ENCODE data around the gene GSN. TPM values are rescaled to one million over a fixed set of nuclear protein-coding genes. Genes with fewer than 3 reads are reported as not detected.
A peak's percentile ranks its signal among the peaks of the same experiment; 100 is the strongest.

The GSN gene
- total and polyA plus RNA-seq, 2 of the 8 experiments (the other 6 are each of a cell fraction or from before 2014, with no cell fraction given), result 52.3 to 94.5 TPM

DNA sequence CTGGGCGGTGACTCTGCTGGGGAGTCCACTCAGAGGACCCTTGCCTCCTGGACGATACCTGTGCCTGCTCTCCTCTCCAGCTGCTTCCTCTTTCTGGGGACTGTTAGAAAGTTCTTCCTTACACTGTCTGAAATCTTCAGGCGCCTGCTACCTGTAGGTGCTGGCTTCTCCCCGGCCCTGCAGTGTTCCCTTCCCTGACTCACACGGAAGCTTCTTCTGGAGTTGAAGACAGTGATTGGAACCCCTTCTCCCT is 562 bp downstream of the GSN start:
- peak overlapping the region in 3 of 4 experiments; percentile 22 to 55 (median 47); a peak in 3 of 7 replicates for H3K9ac ChIP-seq (replicated peaks in 1 of 4; ENCODE audit: extremely low read depth in 1 of 4, low read depth in 3 of 4, low read length in 3 of 4)
- no peaks in the 10 kb centered on the region for H3K9me3 ChIP-seq (ENCODE audit: insufficient read depth in 2 of 2, low read depth in 1 of 2, low read length in 1 of 2)
- H3K79me1 ChIP-seq (ENCODE audit: low read depth, low read length), result no peaks in the 10 kb centered on the region
- H3K4me3 ChIP-seq (ENCODE audit: extremely low read depth in 1 of 4, insufficient read depth in 2 of 4, low read depth in 3 of 4, low read length in 4 of 4), result peak overlapping the region; percentile 63 to 94 (median 72)
- H3K23ac ChIP-seq (ENCODE audit: insufficient read length), result no peak overlapping the region
- H2BK20ac ChIP-seq (ENCODE audit: low read length), result 0 out of 2 replicates have a peak overlapping the region, but pooled peaks have one; percentile 18
- no peak overlapping the region; the same call in 1 of the 2 replicates for H2BK15ac ChIP-seq (ENCODE audit: low read length)
- WGBS, 2 experiments (ENCODE audit: extremely low coverage in 1 of 2, insufficient coverage in 1 of 2, insufficient read length in 1 of 2, insufficient replicate concordance in 2 of 2, low coverage in 1 of 2, low lambda C conversion rate in 2 of 2, missing lambda C conversion rate in 1 of 2), result 8% methylated on average over 5 of the region's 5 CpGs; no CpG with 5 or more reads in 1 of the 2 experiments
- H2BK12ac ChIP-seq (ENCODE audit: low read depth, low read length), result 0 out of 2 replicates have a peak overlapping the region, but pooled peaks have one; percentile 33
- H4K91ac ChIP-seq (replicated peaks; ENCODE audit: insufficient read length, low read length), result no peak overlapping the region
- peak overlapping the region; percentile 91 to 93 for H3K4me2 ChIP-seq (ENCODE audit: insufficient read depth in 1 of 2, low read depth in 2 of 2, low read length in 2 of 2)
- no peak overlapping the region for H2BK120ac ChIP-seq (replicated peaks; ENCODE audit: low read depth, low read length)
- H3K56ac ChIP-seq (replicated peaks; ENCODE audit: insufficient read length, low read depth, low read length), result no peak overlapping the region
- H4K8ac ChIP-seq (ENCODE audit: extremely low read depth, insufficient read depth, low read length), result 0 out of 2 replicates have a peak overlapping the region, but pooled peaks have one; percentile 95
- H3K27ac ChIP-seq (ENCODE audit: low read depth, low read length), result no peak overlapping the region
- no peak for DNase-seq (ENCODE audit: low read depth in 1 of 2, low spot score in 2 of 2)
- no peak overlapping the region for H2AFZ ChIP-seq (ENCODE audit: low read length)
- no peaks in the 10 kb centered on the region for H4K20me1 ChIP-seq (replicated peaks in 1 of 2; ENCODE audit: control insufficient read depth in 1 of 2, insufficient read depth in 2 of 2, low read length in 2 of 2)
- H3K79me2 ChIP-seq (ENCODE audit: control insufficient read depth in 1 of 2, insufficient read depth in 2 of 2, low read length in 2 of 2), result peaks cover 0 to 5% of the 10 kb centered on the region in 2 experiments; a peak in 1 of 4 replicates
- peak overlapping the region; percentile 25 for H3K18ac ChIP-seq (ENCODE audit: extremely low read depth, low read length)
- H3K27me3 ChIP-seq (replicated peaks in 1 of 4; ENCODE audit: control insufficient read depth in 3 of 4, extremely low read depth in 1 of 4, insufficient read depth in 3 of 4, low read length in 3 of 4), result peaks cover 0 to 30% (median 22%) of the 10 kb centered on the region in 4 experiments; a peak in 6 of 7 replicates
- no peak overlapping the region for H3K14ac ChIP-seq (ENCODE audit: insufficient read length)
- H3K4me1 ChIP-seq (replicated peaks in 1 of 4; ENCODE audit: control insufficient read depth in 3 of 4, insufficient read depth in 4 of 4, low read length in 3 of 4), result peaks cover 4 to 31% (median 12%) of the 10 kb centered on the region in 4 experiments
- ChIA-PET POLR2A (ENCODE audit: partially characterized antibody) (interaction anchor here (1.3 to 2.6 kb wide), 5 partner anchors 15 to 55 kb away, joined by 5 to 19 read pairs (median 5); no protein-coding TSS in a partner anchor), CTCF (ENCODE audit: partially characterized antibody) (interaction anchor here (0.8 to 6.1 kb wide), 21 partner anchors 9 to 209 kb away, joined by 3 to 53 read pairs (median 4); no protein-coding TSS in a partner anchor)
- peaks cover 16% of the 10 kb centered on the region for H3K23me2 ChIP-seq (ENCODE audit: low read depth, low read length)
- H2AK5ac ChIP-seq (ENCODE audit: low read depth, low read length), result no peak overlapping the region
- H3K4ac ChIP-seq (replicated peaks; ENCODE audit: insufficient read length, low read depth, low read length), result no peak overlapping the region
- H4K5ac ChIP-seq (ENCODE audit: insufficient read length, low read depth, low read length), result no peak overlapping the region
- H3K36me3 ChIP-seq (ENCODE audit: control insufficient read depth in 2 of 4, insufficient read depth in 4 of 4, low read length in 3 of 4), result no peaks in the 10 kb centered on the region
- FAIRE-seq, result no peak
- no peak overlapping the region for H2BK5ac ChIP-seq (ENCODE audit: low read depth, low read length)
- no peak for TF ChIP-seq CBX8 (IDR thresholded peaks at IDR 0.05; ENCODE audit: borderline replicate concordance, low read depth, low read length)
- no peak for TF ChIP-seq RNF2 (IDR thresholded peaks at IDR 0.05; ENCODE audit: borderline replicate concordance, low read depth, low read length, missing control alignments, poor library complexity, severe bottlenecking)

All from H1 (cell line).